ENCODE results near the gene STMND1.

DNA sequence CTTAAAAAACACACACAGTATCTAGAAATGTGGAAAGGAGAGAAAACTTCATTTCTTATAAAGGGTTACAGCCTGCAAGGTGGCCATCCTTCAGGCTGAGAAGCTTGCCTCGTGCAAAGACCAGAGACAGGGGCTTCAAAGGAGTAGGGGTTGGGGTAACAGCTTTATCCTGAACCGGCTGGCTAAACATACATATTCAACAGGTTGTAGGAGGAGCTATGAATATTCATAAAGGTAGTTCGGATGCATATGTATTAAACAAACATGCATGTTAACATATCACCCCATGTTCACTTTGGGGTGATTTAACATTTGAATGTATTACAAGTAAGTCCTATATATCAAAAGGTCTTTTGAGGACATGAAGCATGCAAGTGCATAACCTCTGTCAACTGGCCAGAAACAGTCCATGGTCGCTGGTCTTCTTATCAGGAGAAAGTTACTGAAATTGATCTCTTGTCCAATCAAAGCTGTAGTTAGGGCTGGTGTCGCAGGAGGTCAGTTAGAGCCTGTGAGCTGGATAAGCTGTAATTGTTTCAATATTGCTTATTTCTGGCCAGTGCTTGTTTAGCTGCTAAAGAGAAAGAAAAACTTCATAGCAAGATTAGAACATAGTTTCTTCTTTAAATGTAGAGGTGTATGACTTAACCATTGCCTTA lies 2.3 kb upstream of the STMND1 start:
- TF ChIP-seq EZH2 (IDR thresholded peaks at IDR 0.05; ENCODE audit: borderline replicate concordance, low read depth, low read length, poor library complexity, severe bottlenecking), result no peak
- TF ChIP-seq, protein P1, sequence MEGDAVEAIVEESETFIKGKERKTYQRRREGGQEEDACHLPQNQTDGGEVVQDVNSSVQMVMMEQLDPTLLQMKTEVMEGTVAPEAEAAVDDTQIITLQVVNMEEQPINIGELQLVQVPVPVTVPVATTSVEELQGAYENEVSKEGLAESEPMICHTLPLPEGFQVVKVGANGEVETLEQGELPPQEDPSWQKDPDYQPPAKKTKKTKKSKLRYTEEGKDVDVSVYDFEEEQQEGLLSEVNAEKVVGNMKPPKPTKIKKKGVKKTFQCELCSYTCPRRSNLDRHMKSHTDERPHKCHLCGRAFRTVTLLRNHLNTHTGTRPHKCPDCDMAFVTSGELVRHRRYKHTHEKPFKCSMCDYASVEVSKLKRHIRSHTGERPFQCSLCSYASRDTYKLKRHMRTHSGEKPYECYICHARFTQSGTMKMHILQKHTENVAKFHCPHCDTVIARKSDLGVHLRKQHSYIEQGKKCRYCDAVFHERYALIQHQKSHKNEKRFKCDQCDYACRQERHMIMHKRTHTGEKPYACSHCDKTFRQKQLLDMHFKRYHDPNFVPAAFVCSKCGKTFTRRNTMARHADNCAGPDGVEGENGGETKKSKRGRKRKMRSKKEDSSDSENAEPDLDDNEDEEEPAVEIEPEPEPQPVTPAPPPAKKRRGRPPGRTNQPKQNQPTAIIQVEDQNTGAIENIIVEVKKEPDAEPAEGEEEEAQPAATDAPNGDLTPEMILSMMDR (conservative IDR thresholded peaks at IDR 0.05; ENCODE audit: low read depth, low read length), result no peak

Measured in A673 (cell line).